Fibroblast of skin of left quadriceps (primary cell): ENCODE results near the gene MIA2.
"Not testable (repeated sequence)": the region's sequence is repeated elsewhere in the genome, so short reads cannot be mapped to it uniquely, and the experiment has no call there.

ENCODE experiments used
- DNase-seq, 2 experiments: peaks; one replicate each; pipeline ENCODE4 v3.0.0-alpha.2; 2013; ENCODE audit warnings: low read depth in 2 of 2

Gene MIA2

GRCh38 chr14:39341126-39341525 is 107.4 kb downstream of the MIA2 start:
- not testable (repeated sequence) for DNase-seq

GRCh38 chr14:39342768-39343167 is 109.1 kb downstream of the MIA2 start:
- no peak for DNase-seq

GRCh38 chr14:39343614-39344013 is 109.9 kb downstream of the MIA2 start:
- no peak for DNase-seq

- no peak for DNase-seq
Observed at GRCh38 chr14:39350866-39351265, 117.2 kb downstream of the MIA2 start.

GRCh38 chr14:39351708-39352107 is 118.0 kb downstream of the MIA2 start:
- DNase-seq: no peak

GRCh38 chr14:39359069-39359468 is 125.4 kb downstream of the MIA2 start:
- not testable (repeated sequence) for DNase-seq

GRCh38 chr14:39360316-39360715 is 126.6 kb downstream of the MIA2 start:
- no peak for DNase-seq

GRCh38 chr14:39361556-39361955 is 127.8 kb downstream of the MIA2 start:
- DNase-seq: not testable (repeated sequence)

GRCh38 chr14:39364509-39364908 is 130.8 kb downstream of the MIA2 start:
- no peak for DNase-seq

- no peak for DNase-seq
Observed at GRCh38 chr14:39365354-39365753, 131.6 kb downstream of the MIA2 start.

- no peak for DNase-seq
Observed at GRCh38 chr14:39366460-39367386, 133.0 kb downstream of the MIA2 start.

GRCh38 chr14:39367387-39367751 is 133.7 kb downstream of the MIA2 start:
- DNase-seq: no peak

- DNase-seq: peak; percentile 53 to 54
Observed at GRCh38 chr14:39368261-39368959, 134.7 kb downstream of the MIA2 start.

GRCh38 chr14:39369029-39369428 is 135.3 kb downstream of the MIA2 start:
- no peak for DNase-seq

GRCh38 chr14:39370415-39370814 is 136.7 kb downstream of the MIA2 start:
- no peak for DNase-seq

GRCh38 chr14:39372656-39373055 is 138.9 kb downstream of the MIA2 start:
- peak; percentile 20 to 23 for DNase-seq

- DNase-seq: peak; percentile 73 to 76
Observed at GRCh38 chr14:39374851-39375250, 141.1 kb downstream of the MIA2 start.

- no peak for DNase-seq
Observed at GRCh38 chr14:39376667-39377403, 143.1 kb downstream of the MIA2 start.

GRCh38 chr14:39381366-39381765 is 147.7 kb downstream of the MIA2 start:
- no peak for DNase-seq

GRCh38 chr14:39382463-39382862 is 148.7 kb downstream of the MIA2 start:
- no peak for DNase-seq

GRCh38 chr14:39383026-39383660 is 149.4 kb downstream of the MIA2 start:
- no peak for DNase-seq

GRCh38 chr14:39383741-39384140 is 150.0 kb downstream of the MIA2 start:
- DNase-seq: no peak
